Measurements from ENCODE around the gene ADSS1.

The ADSS1 gene

GRCh38 chr14:104784846-104785707 is 61.0 kb downstream of the ADSS1 start:
- no peak for DNase-seq

GRCh38 chr14:104785708-104786080 is 61.7 kb downstream of the ADSS1 start:
- DNase-seq: no peak

GRCh38 chr14:104786091-104786586 is 62.1 kb downstream of the ADSS1 start:
- DNase-seq: no peak

- no peak for DNase-seq
Measured at GRCh38 chr14:104786726-104787675, 63.0 kb downstream of the ADSS1 start.

GRCh38 chr14:104787736-104788135 is 63.7 kb downstream of the ADSS1 start:
- no peak for DNase-seq

- no peak for DNase-seq
Measured at GRCh38 chr14:104788161-104788818, 64.3 kb downstream of the ADSS1 start.

- DNase-seq: no peak
Measured at GRCh38 chr14:104788873-104789663, 65.0 kb downstream of the ADSS1 start.

GRCh38 chr14:104789752-104790743 is 66.0 kb downstream of the ADSS1 start:
- DNase-seq: no peak

GRCh38 chr14:104791425-104791824 is 67.4 kb downstream of the ADSS1 start:
- no peak for DNase-seq

- no peak for DNase-seq
Measured at GRCh38 chr14:104792101-104792884, 68.3 kb downstream of the ADSS1 start.

- no peak for DNase-seq
Measured at GRCh38 chr14:104792945-104793702, 69.1 kb downstream of the ADSS1 start.

GRCh38 chr14:104793703-104793959 is 69.6 kb downstream of the ADSS1 start:
- DNase-seq: no peak

- peak; percentile 43 for DNase-seq
Measured at GRCh38 chr14:104794099-104794498, 70.1 kb downstream of the ADSS1 start.

GRCh38 chr14:104794631-104794992 is 70.6 kb downstream of the ADSS1 start:
- DNase-seq: no peak

- no peak for DNase-seq
Measured at GRCh38 chr14:104794993-104795780, 71.2 kb downstream of the ADSS1 start, which contains the start of gene AKT1. Gene AKT1, minus strand, starts transcription at chr14:104795748. Its CDS starts 3,105 bp downstream, at chr14:104792643.

GRCh38 chr14:104795781-104796686 is 72.0 kb downstream of the ADSS1 start:
- peak; percentile 58 for DNase-seq

- no peak for DNase-seq
Measured at GRCh38 chr14:104796687-104797081, 72.7 kb downstream of the ADSS1 start.

All from activated naive CD4-positive, alpha-beta T cell treated with anti-CD3 and anti-CD28 coated beads, Interleukin-2, amount 50 U/mL, for 16 hours (primary cell).